Right atrium auricular region (tissue), 2 donors: ENCODE measurements around the gene FOXRED1. TPM values are rescaled to one million over a fixed set of nuclear protein-coding genes. Genes with fewer than 3 reads are reported as not detected.

Experiments used
- DNase-seq: peaks from one replicate; pipeline ENCODE4 v3.0.0-alpha.2; 2019; ENCODE audit warnings: low spot score
- H3K27ac ChIP-seq, 2 donors: fragments of 200-600 bp; sonication (generic); 1 replicate in 1 of 2; 2 replicates in 1 of 2; pipeline ENCODE4 v1.5.1; 2016 to 2019
- H3K27me3 ChIP-seq, 2 donors: fragments of 200-600 bp; sonication (generic); one replicate each; pipeline versions ENCODE4 v1.5.1 to v1.6.0; 2017 to 2019
- H3K36me3 ChIP-seq: fragments of 200-600 bp; sonication (generic); one replicate; pipeline ENCODE4 v1.5.1; 2016
- H3K4me1 ChIP-seq, 2 donors: fragments of 200-600 bp; sonication (generic); one replicate each; pipeline versions ENCODE4 v1.5.1 to v1.6.0; 2017 to 2019
- H3K4me3 ChIP-seq, 2 donors: fragments of 200-600 bp; sonication (generic); 1 replicate in 1 of 2; 2 replicates in 1 of 2; pipeline ENCODE4 v1.5.1; 2017 to 2019; ENCODE audit warnings: mild to moderate bottlenecking in 1 of 2, moderate library complexity in 1 of 2
- H3K9me3 ChIP-seq, 2 donors: fragments of 200-600 bp; sonication (generic); one replicate each; pipeline ENCODE4 v1.5.1; 2019
- CTCF ChIP-seq, 2 donors: fragments of 200-600 bp; sonication (generic); IDR thresholded peaks; one replicate each; pipeline ENCODE4 v1.5.1; 2019; ENCODE audit warnings: antibody characterized with exemption in 2 of 2
- total RNA-seq, 2 donors: library from RNA; depleted of rRNA; stranded (reverse); fragments of >200 nt; gene quantifications; one replicate each; pipeline ENCODE4 v1.1.0, GENCODE V29; 2016

The FOXRED1 gene
- total RNA-seq, 2 donors from 2014 or later = 19.1 to 26.6 TPM

DNA sequence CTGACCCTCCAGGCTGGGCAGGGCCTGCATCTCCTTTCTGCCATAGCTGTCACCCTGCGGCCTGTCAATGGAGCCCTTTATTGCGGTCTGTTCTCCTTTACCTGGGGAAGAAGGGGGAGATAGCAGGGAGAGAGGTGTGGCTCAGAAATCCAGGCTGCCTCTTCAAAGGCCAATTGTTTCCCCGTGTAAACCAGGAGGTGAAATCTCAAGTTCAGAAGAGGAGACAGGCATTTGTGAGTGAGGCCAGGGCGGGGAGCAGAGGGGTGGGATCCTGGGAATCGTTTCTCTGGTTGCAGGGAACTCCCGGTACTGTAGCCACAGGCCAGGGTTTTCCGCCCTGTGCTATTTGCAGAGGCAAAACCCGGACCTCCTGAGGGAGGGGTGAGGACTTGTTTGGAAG lies 44.0 kb downstream of the FOXRED1 start:
- Histone ChIP-seq H3K36me3 (no peaks in the 10 kb centered on the region), H3K9me3 (no peaks in the 10 kb centered on the region), H3K4me3 (no peak overlapping the region), H3K4me1 (peaks cover 0 to 20% of the 10 kb centered on the region in 2 donors), H3K27ac (no peak overlapping the region), H3K27me3 (no peaks in the 10 kb centered on the region)
- DNase-seq = no peak
- no peak for TF ChIP-seq CTCF (IDR thresholded peaks at IDR 0.05)

DNA sequence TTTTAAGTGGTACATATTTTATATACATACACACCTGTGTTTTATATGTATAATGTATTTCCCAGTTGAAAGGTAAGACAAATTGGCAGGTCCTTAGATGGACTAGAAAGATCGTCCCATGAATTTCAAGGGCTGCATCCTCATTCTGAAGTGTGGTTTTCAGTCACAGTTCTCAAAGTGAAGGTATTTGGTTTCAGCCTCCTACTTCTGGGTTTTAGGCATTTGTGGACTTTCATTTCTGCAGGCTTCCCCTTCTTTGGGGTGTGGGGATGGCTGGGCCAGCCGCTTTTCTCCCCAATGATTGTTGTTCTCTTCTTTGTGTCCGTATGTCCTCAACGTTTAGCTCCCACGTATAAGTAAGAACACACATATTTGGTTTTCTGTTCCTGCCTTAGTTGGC lies 44.9 kb downstream of the FOXRED1 start:
- H3K36me3 ChIP-seq = no peaks in the 10 kb centered on the region
- no peak overlapping the region for H3K4me3 ChIP-seq
- TF ChIP-seq CTCF (IDR thresholded peaks at IDR 0.05) = no peak
- no peaks in the 10 kb centered on the region for H3K27me3 ChIP-seq
- no peak for DNase-seq
- H3K27ac ChIP-seq = no peak overlapping the region
- H3K9me3 ChIP-seq = no peaks in the 10 kb centered on the region
- peaks cover 0 to 29% of the 10 kb centered on the region in 2 donors for H3K4me1 ChIP-seq

DNA sequence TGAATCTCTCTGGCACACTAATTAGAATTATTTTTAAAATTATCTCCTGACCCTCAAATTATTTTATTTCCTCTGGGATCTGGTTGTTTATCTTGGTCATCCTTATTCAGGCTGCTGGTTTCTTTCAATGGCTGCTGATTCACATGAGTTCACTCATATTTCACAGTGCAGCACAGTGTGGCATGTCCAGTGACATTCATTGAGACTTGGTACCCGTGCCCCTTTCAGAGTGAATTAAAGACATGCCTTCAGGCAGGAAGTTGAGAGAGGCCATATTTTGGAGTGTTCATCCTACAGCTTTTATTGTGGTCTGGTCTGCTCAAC lies 48.4 kb downstream of the FOXRED1 start:
- Histone ChIP-seq H3K36me3 (no peaks in the 10 kb centered on the region), H3K4me3 (no peak overlapping the region), H3K27ac (peak overlapping the region; percentile 77 to 88), H3K27me3 (no peaks in the 10 kb centered on the region), H3K9me3 (no peaks in the 10 kb centered on the region), H3K4me1 (peaks cover 0 to 41% of the 10 kb centered on the region in 2 donors)
- no peak for DNase-seq
- no peak for TF ChIP-seq CTCF (IDR thresholded peaks at IDR 0.05)

GRCh38 chr11:126317756-126318573 lies 49.0 kb downstream of the FOXRED1 start:
- H3K27ac ChIP-seq = peak overlapping the region; percentile 77 to 88
- H3K9me3 ChIP-seq = no peaks in the 10 kb centered on the region
- H3K36me3 ChIP-seq = no peaks in the 10 kb centered on the region
- TF ChIP-seq CTCF (IDR thresholded peaks at IDR 0.05) = no peak
- no peaks in the 10 kb centered on the region for H3K27me3 ChIP-seq
- DNase-seq = peak; percentile 93
- peaks cover 0 to 41% of the 10 kb centered on the region in 2 donors for H3K4me1 ChIP-seq
- peak overlapping the region in 1 of 2 donors; percentile 15 for H3K4me3 ChIP-seq

GRCh38 chr11:126318574-126319373 lies 49.8 kb downstream of the FOXRED1 start:
- peak; percentile 71 for DNase-seq
- peak overlapping the region; percentile 77 to 88 for H3K27ac ChIP-seq
- no peaks in the 10 kb centered on the region for H3K36me3 ChIP-seq
- H3K27me3 ChIP-seq = no peaks in the 10 kb centered on the region
- H3K4me3 ChIP-seq = no peak overlapping the region
- no peaks in the 10 kb centered on the region for H3K9me3 ChIP-seq
- no peak for TF ChIP-seq CTCF (IDR thresholded peaks at IDR 0.05)
- H3K4me1 ChIP-seq = peaks cover 0 to 41% of the 10 kb centered on the region in 2 donors
